M059J (cell line): ENCODE measurements around the gene HNRNPUL1. TPM values are rescaled to one million over a fixed set of nuclear protein-coding genes. Genes with fewer than 3 reads are reported as not detected.

Source experiments
- DNase-seq: peaks from one replicate; pipeline ENCODE4 v3.0.0-alpha.2; 2012; ENCODE audit warnings: low read depth
- total RNA-seq: library from RNA; depleted of rRNA; stranded (reverse); fragments of >200 nt; shearing (Covaris generic); gene quantifications from 2 replicates; pipeline ENCODE4 v1.2.3, GENCODE V29; 2014

The HNRNPUL1 gene
- total RNA-seq, 1 experiment from 2014 or later: 143 TPM

DNA sequence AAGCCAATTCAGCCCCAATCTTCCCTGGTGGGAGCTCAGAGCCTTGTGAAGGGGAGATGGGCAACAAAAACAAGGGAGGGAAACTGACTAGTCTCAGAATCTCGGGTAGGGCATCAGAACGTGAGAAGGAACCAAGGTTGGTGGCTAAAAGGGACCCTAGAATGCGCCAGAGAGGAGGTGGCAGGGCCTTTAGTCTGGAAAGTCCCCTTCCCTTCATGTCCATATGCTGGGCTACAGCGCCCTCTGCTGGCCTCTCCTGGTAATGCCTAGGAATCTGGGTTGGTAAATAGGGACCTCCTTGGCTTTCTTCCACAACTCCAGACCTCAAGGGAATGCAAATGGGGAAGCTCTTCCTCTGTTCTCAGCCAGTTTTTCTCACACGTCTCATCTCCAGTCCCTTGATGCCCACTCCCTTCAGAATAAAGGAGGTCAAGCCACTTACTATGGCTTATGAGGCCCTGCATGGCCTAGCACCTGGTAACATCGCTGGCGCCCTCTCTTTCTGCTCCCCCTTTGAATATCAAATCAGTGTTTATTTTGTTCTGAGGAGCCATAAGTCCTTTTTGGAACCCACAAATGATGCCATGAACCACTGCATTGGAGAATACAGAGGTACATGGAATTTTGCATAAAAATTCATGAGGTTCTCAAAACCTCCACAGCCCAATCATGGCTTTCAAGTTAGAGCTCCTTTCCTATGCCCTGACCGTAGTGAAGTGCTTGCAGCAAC, 44.4 kb downstream of the HNRNPUL1 start:
- peak; percentile 89 for DNase-seq

DNA sequence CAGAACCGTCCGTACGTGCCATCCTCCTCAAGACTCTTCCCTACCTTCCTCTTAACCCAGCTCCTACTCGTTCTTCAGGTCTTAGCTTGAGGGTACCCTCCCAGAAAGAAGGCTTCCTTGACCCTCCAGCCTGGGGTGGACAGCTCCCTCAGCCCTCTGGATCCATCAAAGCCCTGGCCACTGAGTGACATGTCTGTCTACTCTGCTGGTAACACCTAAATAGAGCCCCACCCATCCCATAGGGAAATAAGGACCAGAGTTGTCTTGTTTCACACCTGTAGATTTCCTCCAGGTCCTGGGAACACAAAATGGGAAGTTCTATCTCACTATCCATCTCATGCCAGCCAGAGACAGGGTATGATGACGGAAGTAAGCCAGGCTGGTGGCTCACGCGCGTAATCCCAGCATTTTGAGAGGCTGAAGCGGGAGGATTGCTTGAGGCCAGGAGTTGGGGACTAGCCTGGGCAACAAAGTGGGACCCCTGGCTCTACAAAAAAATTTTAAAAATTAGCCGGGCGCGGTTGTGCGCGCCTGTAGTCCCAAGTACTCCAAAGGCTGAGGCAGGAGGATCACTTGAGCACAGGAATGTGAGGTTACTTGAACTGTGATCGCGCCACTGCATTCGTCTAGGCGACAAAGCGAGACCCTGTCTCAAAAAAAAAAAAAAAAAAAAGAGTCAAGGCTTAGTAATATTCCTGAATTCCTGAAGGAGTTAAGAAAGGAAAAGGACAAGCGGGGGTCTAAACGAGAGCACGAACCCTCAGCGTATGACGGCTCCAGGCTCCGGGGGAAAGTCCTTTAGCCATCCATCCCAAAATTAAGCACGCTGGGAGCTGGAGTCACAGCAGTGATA, 45.2 kb downstream of the HNRNPUL1 start:
- DNase-seq: peak; percentile 26

DNA sequence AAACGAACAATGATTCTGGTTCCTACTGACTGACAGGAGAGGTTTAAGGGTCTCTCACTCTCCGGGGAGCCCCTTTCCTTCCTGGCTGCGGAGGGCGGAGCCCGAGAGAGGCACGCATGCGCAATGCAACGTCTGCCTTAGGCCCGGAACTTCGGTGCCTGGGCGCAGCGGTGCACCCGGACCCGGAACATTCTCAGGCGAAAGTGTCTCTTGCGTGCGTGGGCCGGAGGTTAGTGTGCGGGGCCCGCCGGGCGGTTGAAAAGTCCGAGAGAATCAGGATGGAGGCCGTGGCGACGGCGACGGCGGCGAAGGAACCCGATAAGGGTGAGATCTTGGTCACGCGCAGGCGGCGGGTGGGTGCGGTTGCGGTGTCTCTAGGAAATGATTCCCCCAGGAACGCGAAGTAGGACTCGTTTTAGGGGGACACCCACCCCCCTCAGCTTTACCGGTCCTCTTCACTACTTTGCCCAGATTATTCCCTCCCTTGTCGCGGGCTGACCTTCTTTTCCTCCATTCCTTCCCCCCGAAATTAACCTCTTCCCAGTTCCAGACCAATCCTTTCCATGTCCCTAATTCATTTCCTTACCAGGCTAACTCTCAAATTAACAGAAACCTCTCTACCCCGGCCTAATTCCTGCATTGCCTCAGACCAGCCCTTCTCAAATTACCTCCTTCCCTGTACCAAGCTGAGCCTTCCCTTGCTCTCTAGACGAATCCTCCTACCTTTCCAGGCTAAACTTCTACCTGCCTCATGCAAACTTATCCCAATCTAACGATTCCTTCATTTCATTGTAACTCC, 46.1 kb downstream of the HNRNPUL1 start, which contains the start of gene CCDC97:
CCDC97 (plus strand) TSS at position 140 of the 799 bp plus-strand sequence; CDS start at position 279, 139 bp downstream.
- DNase-seq: peak; percentile 80

DNA sequence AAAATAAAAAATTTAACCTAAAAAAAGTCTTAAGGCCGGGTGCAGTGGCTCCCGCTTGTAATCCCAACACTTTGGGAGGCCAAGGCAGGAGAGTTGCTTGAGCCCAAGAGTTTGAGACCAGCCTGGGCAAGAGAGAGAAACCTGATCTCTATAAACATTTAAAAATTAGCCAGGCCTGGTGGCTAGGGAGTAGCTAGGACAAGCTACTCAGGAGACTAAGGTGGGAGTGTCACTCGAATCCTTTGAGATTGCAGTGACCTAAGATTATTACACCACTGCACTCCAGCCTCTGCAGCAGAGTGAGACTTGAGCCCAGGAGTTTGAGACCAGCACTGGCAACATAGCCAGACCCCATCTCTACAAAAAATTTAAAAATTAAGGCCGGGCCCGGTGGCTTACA, 46.9 kb downstream of the HNRNPUL1 start:
- peak; percentile 30 for DNase-seq

- no peak for DNase-seq
Observed at GRCh38 chr19:41311613-41312012, 47.4 kb downstream of the HNRNPUL1 start.

GRCh38 chr19:41316306-41316920, 52.2 kb downstream of the HNRNPUL1 start:
- no peak for DNase-seq

- no peak for DNase-seq
Observed at GRCh38 chr19:41318696-41319499, 54.7 kb downstream of the HNRNPUL1 start.

- no peak for DNase-seq
Observed at GRCh38 chr19:41319500-41320184, 55.5 kb downstream of the HNRNPUL1 start.

GRCh38 chr19:41320185-41320518, 56.0 kb downstream of the HNRNPUL1 start:
- DNase-seq: no peak

DNA sequence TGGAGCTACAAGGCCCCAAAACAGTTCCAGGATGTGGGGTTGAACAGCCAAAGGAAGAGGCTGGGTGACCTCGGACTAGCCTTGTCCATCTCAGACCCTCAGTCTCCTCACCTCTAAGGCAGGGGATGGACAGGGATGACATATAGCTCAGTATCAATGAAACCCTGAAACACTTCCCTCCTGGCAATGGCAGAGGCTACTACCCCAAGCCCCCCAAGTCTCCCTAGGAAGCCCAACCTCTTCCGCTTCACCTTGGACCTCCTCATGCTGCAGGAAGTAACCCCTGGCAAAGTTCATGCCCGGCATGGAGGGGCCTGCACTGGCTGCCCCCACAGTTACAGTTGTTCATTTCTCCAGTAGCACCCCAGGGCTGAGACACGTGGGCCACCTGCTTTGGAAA, 56.4 kb downstream of the HNRNPUL1 start:
- DNase-seq: no peak

DNA sequence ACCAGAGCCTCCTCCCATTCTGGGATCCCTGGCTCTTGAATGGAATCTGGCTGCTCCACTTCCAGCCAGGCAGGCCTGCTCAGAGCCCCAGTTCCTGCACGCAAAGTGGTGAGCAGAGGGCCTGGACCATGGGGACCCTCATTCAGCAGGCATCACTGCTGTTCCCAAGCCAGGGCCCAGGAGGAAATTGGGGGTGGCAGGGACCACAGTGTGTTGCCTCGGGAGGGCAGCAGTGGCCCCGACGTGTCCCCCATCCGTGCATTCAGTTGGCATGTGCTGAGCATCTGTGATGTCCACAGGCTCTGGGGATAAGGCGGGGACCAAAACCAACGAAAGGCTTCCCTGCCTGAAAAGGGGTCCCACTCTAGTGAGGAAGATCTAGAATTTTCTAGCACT, 57.0 kb downstream of the HNRNPUL1 start:
- DNase-seq: no peak

DNA sequence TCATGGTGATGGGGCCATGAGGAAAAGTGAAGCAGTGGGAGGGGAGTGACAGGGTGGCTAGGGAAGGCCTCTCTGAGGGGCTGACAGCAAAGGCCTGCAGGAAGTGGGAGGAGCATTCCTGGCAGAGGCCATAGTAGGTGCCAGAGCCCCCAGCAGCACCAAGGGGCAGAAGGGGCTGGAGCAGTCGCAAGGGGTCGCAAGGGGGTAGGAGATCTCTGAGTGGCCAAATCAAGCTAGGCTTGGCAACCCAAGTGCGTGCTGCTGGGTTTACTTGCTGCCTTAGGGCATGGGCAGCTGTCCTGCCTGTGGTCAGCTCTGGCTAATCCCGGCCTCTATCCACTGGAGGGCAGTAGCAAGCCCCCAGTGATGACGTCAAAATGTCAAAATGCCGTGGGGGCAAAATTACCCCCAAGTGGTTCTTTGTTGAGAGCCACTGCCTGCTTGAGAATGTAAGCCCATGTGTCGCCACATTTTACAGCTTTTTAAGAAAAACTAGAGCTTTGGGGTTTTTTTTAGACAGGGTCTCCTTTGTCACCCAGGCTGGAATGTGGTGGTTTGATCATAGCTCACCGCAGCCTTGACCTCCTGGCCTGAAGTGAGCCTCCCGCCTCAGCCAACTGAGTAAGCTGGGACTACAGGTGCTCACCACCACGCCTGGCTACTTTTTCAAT, 57.6 kb downstream of the HNRNPUL1 start:
- DNase-seq: peak; percentile 94

- no peak for DNase-seq
Observed at GRCh38 chr19:41322451-41322850, 58.3 kb downstream of the HNRNPUL1 start.

DNA sequence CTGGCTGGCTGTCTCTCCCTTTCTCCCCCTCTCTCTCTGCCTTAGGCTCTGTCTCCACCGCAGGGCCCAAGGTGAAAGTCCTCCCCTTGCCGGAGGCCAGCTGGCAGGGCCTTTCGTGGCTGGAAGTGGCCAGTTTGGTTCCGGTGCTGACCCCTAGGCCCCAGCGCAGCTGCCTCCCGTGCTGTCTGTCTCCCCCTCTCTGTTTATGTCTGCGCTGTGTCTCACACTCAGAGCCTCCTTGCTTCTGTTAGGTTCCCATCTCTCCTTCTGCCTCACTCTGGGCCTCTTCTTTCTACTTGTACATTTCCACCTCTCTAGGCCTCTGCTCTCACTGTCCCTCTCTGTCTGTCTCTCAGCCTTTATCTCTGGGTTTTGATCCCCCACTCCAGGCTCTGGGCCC, 58.9 kb downstream of the HNRNPUL1 start:
- DNase-seq: peak; percentile 89

DNA sequence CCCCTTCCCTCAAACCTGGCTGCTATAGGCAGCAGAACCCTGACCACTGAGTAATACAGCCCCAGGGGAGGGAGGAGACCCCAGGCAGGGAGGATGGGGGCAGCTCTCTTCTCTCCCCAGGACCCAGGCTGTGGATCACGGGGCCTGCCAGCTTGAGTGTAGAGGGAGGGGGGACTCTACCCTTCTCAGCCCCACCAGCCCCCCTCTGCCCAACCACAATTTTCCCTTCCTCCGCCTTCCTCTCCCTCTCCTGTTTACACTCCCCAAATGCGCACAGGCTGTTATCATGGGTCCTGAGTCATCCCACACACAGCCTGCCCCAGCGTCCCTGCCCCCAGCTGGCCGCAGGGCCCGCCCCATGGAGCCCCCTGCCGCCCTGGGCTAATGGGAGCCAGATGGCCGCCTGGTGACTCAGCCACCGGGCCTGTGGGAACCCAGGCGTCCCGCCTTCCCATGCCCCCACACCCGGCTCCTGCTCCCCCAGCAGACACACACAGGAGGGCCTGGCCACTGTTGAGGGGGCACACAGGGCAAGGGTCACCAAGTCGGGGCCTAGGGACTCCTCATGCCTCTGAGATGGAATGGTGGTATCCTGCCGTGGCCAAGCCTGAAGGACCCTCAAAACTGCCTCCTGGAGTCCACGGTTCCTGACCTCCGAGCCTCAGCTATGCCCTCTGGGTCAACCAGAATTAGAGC, 59.4 kb downstream of the HNRNPUL1 start:
- peak; percentile 98 for DNase-seq

DNA sequence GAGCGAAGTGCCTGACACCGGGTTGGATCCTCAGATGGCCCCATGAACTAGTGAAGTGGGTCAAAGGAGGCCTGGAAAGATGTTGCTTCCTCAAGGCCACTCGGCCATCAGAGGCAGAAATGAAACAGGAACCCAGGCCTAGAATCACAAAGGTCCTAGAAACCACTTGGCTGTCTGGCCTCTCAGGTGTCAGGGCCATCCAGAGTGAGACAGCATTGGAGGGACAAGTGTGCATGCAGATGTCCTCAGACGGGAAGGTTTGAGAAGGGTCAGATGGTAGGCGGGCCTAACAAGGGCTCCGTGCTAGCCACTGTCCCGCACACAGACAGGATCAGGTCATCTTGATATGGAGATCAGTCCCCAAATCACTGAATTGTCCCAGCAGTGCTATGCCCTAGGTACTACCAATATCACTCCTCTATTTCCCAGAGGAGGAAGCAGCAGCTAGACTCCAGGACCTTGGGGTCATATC, 60.1 kb downstream of the HNRNPUL1 start:
- DNase-seq: peak; percentile 42

DNA sequence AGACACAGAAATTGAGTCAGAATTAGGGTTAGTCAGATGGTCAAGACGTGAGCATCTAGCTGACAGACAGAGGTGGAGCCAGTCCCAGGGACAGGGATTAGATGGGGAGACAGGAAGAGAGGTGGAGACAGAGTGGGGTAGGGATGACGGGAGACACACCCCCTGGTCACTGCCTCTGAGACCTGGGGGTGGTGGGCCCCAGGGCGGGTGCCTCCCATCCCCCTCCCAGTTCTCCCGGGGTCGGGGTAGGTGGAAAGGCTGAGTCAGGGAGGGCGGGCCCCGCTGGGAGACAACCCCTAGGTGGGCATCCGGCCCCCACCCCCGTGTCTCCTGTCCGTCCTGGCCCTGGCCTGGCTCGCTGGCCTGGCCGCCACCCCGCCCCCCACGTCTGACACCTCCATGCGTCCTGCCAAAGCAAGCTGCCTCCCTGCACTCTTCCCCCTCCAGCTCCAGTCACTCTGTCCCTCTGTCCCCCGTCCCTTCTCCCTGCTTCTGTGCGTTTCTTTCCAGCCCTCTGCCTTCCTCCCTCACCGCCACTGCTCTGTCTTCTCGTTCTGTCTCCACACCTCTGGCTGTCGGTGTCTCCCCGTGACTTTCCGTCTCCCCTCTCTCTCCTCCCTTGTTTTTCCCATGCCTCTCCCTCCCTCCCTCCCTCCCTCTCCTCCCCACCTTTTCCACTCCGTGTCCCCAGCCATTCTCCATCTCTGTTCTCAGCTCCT, 60.9 kb downstream of the HNRNPUL1 start:
- peak; percentile 93 for DNase-seq

GRCh38 chr19:41325640-41325946, 61.4 kb downstream of the HNRNPUL1 start:
- DNase-seq: no peak
